Naive thymus-derived CD8-positive, alpha-beta T cell (primary cell): ENCODE results near the gene CPNE1. TPM values are rescaled to one million over a fixed set of nuclear protein-coding genes. Genes with fewer than 3 reads are reported as not detected.

Experiments
- ATAC-seq, 2 donors: fragments of 150-1000 bp; cut with Tn5 transposase in 1 of 2; sonication (Bioruptor Pico), chemical (Tn5 transposase) in 1 of 2; 1 replicate in 1 of 2; 2 replicates in 1 of 2; pipeline ENCODE4 v1.10.0; 2021; ENCODE audit warnings: mild to moderate bottlenecking in 2 of 2, moderate library complexity in 2 of 2
- POLR2A ChIA-PET: fragments of 350-600 bp; sonication (Branson Sonifier 250); formaldehyde crosslinking; loops from one replicate; lab custom pipeline; 2021; ENCODE audit warnings: antibody characterized with exemption; lab: Charles Lee
- DNase-seq, 10 donors: peaks; one replicate each; pipeline versions ENCODE4 v3.0.0 to v3.0.0-alpha.2; 2020 to 2022
- H3K27ac Mint-ChIP-seq, 10 donors: one replicate each; pipeline ENCODE4 v1.8.0; 2020 to 2022; ENCODE audit warnings: mild to moderate bottlenecking in 10 of 10, mixed read lengths in 10 of 10, moderate library complexity in 4 of 10, inconsistent platforms in 1 of 10
- H3K27me3 Mint-ChIP-seq, 5 donors: one replicate each; pipeline ENCODE4 v1.8.0; 2021 to 2022; ENCODE audit warnings: mixed read lengths in 5 of 5
- H3K36me3 Mint-ChIP-seq, 3 donors: one replicate each; pipeline ENCODE4 v1.8.0; 2020 to 2022; ENCODE audit warnings: mixed read lengths in 3 of 3, mild to moderate bottlenecking in 2 of 3, inconsistent platforms in 1 of 3
- H3K4me1 Mint-ChIP-seq, 4 donors: one replicate each; pipeline ENCODE4 v1.8.0; 2021 to 2022; ENCODE audit warnings: mixed read lengths in 4 of 4
- H3K4me3 Mint-ChIP-seq, 10 donors: one replicate each; pipeline ENCODE4 v1.8.0; 2020 to 2022; ENCODE audit warnings: mild to moderate bottlenecking in 10 of 10, mixed read lengths in 10 of 10, moderate library complexity in 6 of 10, inconsistent platforms in 1 of 10
- H3K9me3 Mint-ChIP-seq, 9 donors: one replicate each; pipeline ENCODE4 v1.8.0; 2020 to 2022; ENCODE audit warnings: mixed read lengths in 9 of 9, mild to moderate bottlenecking in 3 of 9, inconsistent platforms in 1 of 9, moderate library complexity in 1 of 9
- polyA plus RNA-seq, 3 donors: library from polyadenylated mRNA; unstranded; fragments of 300-500 nt; fragmentation: Illumina TruSeq; gene quantifications; one replicate each; pipeline ENCODE4 v1.2.3, GENCODE V29; 2021
- total RNA-seq, 8 experiments: library from RNA in 2 of 8; stranded (reverse) in 2 of 8; gene quantifications; one replicate each; pipeline ENCODE4 v1.2.3 and lab custom pipeline; 2021 to 2026

The CPNE1 gene
- total and polyA plus RNA-seq, 5 experiments from 2014 or later, result 329 to 454 (median 392) TPM

- Mint-ChIP-seq H3K27me3 (no peaks in the 10 kb centered on the region), H3K4me3 (no peak overlapping the region), H3K9me3 (no peaks in the 10 kb centered on the region), H3K36me3 (peaks cover 0 to 73% (median 12%) of the 10 kb centered on the region in 3 donors), H3K27ac (peak overlapping the region in 3 of 10 donors; percentile 17 to 39 (median 34)), H3K4me1 (peaks cover 9 to 34% (median 30%) of the 10 kb centered on the region in 4 donors)
- peak in 1 of 10 donors; percentile 5 for DNase-seq
- POLR2A ChIA-PET, result interaction anchor here (1.3 to 6.3 kb wide), 3 partner anchors 12 to 38 kb away, joined by 3 to 71 read pairs (median 3); partner anchors contain the start of gene RBM39
- no peak for ATAC-seq
Measured at GRCh38 chr20:35704514-35705261, 40.0 kb upstream of the CPNE1 start.

GRCh38 chr20:35702824-35703695, 38.4 kb upstream of the CPNE1 start:
- peak in 2 of 10 donors; percentile 11 to 17 for DNase-seq
- POLR2A ChIA-PET, result interaction anchor here (1.4 to 6.3 kb wide), 3 partner anchors 16 to 39 kb away, joined by 3 to 71 read pairs (median 3); partner anchors contain the start of gene RBM39
- Mint-ChIP-seq H3K27me3 (no peaks in the 10 kb centered on the region), H3K27ac (peak overlapping the region in 6 of 10 donors; percentile 23 to 77 (median 48)), H3K36me3 (peaks cover 0 to 58% (median 10%) of the 10 kb centered on the region in 3 donors), H3K9me3 (no peaks in the 10 kb centered on the region), H3K4me1 (peaks cover 13 to 33% (median 31%) of the 10 kb centered on the region in 4 donors), H3K4me3 (peak overlapping the region in 2 of 10 donors; percentile 12 to 37)
- no peak for ATAC-seq

- no peak for ATAC-seq
- peak in 2 of 10 donors; percentile 15 to 17 for DNase-seq
- no peaks in the 10 kb centered on the region for H3K27me3 Mint-ChIP-seq
- peak overlapping the region; percentile 43 to 98 (median 56) for H3K27ac Mint-ChIP-seq
- H3K9me3 Mint-ChIP-seq, result no peaks in the 10 kb centered on the region
- H3K36me3 Mint-ChIP-seq, result peaks cover 0 to 52% (median 11%) of the 10 kb centered on the region in 3 donors
- peaks cover 20 to 41% (median 39%) of the 10 kb centered on the region in 4 donors for H3K4me1 Mint-ChIP-seq
- peak overlapping the region in 5 of 10 donors; percentile 12 to 72 (median 34) for H3K4me3 Mint-ChIP-seq
- POLR2A ChIA-PET, result interaction anchor here (1.4 to 6.3 kb wide), 3 partner anchors 17 to 40 kb away, joined by 3 to 71 read pairs (median 20); partner anchors contain the start of genes CPNE1, RBM12 and RBM39
Measured at GRCh38 chr20:35702051-35702823, 37.5 kb upstream of the CPNE1 start.

- H3K4me1 Mint-ChIP-seq, result peaks cover 20 to 43% (median 41%) of the 10 kb centered on the region in 4 donors
- H3K27me3 Mint-ChIP-seq, result no peaks in the 10 kb centered on the region
- POLR2A ChIA-PET, result interaction anchor here (0.9 to 6.3 kb wide), 10 partner anchors 9 to 254 kb away, joined by 3 to 71 read pairs (median 7); partner anchors contain the start of genes CPNE1, PHF20, RBM12 and RBM39
- H3K9me3 Mint-ChIP-seq, result no peaks in the 10 kb centered on the region
- DNase-seq, result peak in 1 of 10 donors; percentile 12
- ATAC-seq, result no peak
- H3K36me3 Mint-ChIP-seq, result peaks cover 0 to 45% (median 6%) of the 10 kb centered on the region in 3 donors
- peak overlapping the region in 9 of 10 donors; percentile 22 to 97 (median 94) for H3K4me3 Mint-ChIP-seq
- peak overlapping the region in 9 of 10 donors; percentile 71 to 99 (median 95) for H3K27ac Mint-ChIP-seq
Measured at GRCh38 chr20:35700625-35701148, 36.0 kb upstream of the CPNE1 start.

GRCh38 chr20:35699957-35700624, 35.4 kb upstream of the CPNE1 start:
- H3K9me3 Mint-ChIP-seq, result no peaks in the 10 kb centered on the region
- ATAC-seq (no peak), DNase-seq (no peak)
- peaks cover 0 to 45% (median 9%) of the 10 kb centered on the region in 3 donors for H3K36me3 Mint-ChIP-seq
- no peaks in the 10 kb centered on the region for H3K27me3 Mint-ChIP-seq
- H3K4me1 Mint-ChIP-seq, result peaks cover 23 to 45% (median 42%) of the 10 kb centered on the region in 4 donors
- H3K4me3 Mint-ChIP-seq, result peak overlapping the region; percentile 85 to 97 (median 94)
- POLR2A ChIA-PET, result interaction anchor here (0.8 to 6.3 kb wide), 19 partner anchors 9 to 1219 kb away, joined by 3 to 71 read pairs (median 4); partner anchors contain the start of genes CEP250, CPNE1, PHF20 and RBM12
- peak overlapping the region; percentile 90 to 99 (median 96) for H3K27ac Mint-ChIP-seq

GRCh38 chr20:35699127-35699956, 34.6 kb upstream of the CPNE1 start, which contains the start of the genes NFS1 and ROMO1:
TSS of gene NFS1 (minus strand) at chr20:35699352. CDS start at chr20:35699288, 64 bp downstream.
TSS of gene ROMO1 (plus strand) at chr20:35699405. CDS start at chr20:35699633, 228 bp downstream.
- H3K4me1 Mint-ChIP-seq, result peaks cover 23 to 47% (median 38%) of the 10 kb centered on the region in 4 donors
- no peaks in the 10 kb centered on the region for H3K27me3 Mint-ChIP-seq
- H3K27ac Mint-ChIP-seq, result peak within 1 kb of the TSS; percentile 93 to 99 (median 97)
- ATAC-seq (peak; percentile 83 to 92), DNase-seq (peak; percentile 73 to 92 (median 86))
- peaks cover 0 to 42% (median 9%) of the 10 kb centered on the region in 3 donors for H3K36me3 Mint-ChIP-seq
- no peaks in the 10 kb centered on the region for H3K9me3 Mint-ChIP-seq
- POLR2A ChIA-PET, result interaction anchor here (0.6 to 6.3 kb wide), 23 partner anchors 10 to 1219 kb away, joined by 3 to 71 read pairs (median 4); partner anchors contain the start of genes CEP250, CPNE1, PHF20 and RBM12
- H3K4me3 Mint-ChIP-seq, result peak within 1 kb of the TSS; percentile 85 to 98 (median 94)

GRCh38 chr20:35698298-35699126, 33.8 kb upstream of the CPNE1 start:
- Mint-ChIP-seq H3K4me1 (peaks cover 23 to 47% (median 35%) of the 10 kb centered on the region in 4 donors), H3K36me3 (peaks cover 0 to 38% (median 9%) of the 10 kb centered on the region in 3 donors), H3K27ac (peak overlapping the region; percentile 92 to 99 (median 96)), H3K4me3 (peak overlapping the region; percentile 85 to 98 (median 94)), H3K9me3 (no peaks in the 10 kb centered on the region), H3K27me3 (no peaks in the 10 kb centered on the region)
- POLR2A ChIA-PET, result interaction anchor here (0.9 to 6.3 kb wide), 11 partner anchors 13 to 256 kb away, joined by 3 to 71 read pairs (median 4); partner anchors contain the start of genes CPNE1, RBM12, RBM39 and SCAND1
- no peak for DNase-seq
- peak; percentile 27 to 35 for ATAC-seq

GRCh38 chr20:35697696-35698297, 33.1 kb upstream of the CPNE1 start:
- peak overlapping the region; percentile 85 to 98 (median 94) for H3K4me3 Mint-ChIP-seq
- H3K27me3 Mint-ChIP-seq, result no peaks in the 10 kb centered on the region
- ATAC-seq, result no peak
- POLR2A ChIA-PET, result no interaction called here
- no peaks in the 10 kb centered on the region for H3K9me3 Mint-ChIP-seq
- DNase-seq, result peak in 1 of 10 donors; percentile 10
- H3K4me1 Mint-ChIP-seq, result peaks cover 24 to 47% (median 34%) of the 10 kb centered on the region in 4 donors
- H3K27ac Mint-ChIP-seq, result peak overlapping the region; percentile 92 to 99 (median 96)
- H3K36me3 Mint-ChIP-seq, result peaks cover 0 to 38% (median 11%) of the 10 kb centered on the region in 3 donors

GRCh38 chr20:35695978-35696377, 31.3 kb upstream of the CPNE1 start:
- H3K27ac Mint-ChIP-seq, result no peak overlapping the region
- peaks cover 25 to 44% (median 33%) of the 10 kb centered on the region in 4 donors for H3K4me1 Mint-ChIP-seq
- POLR2A ChIA-PET, result interaction anchor here (1.1 kb wide), 1 partner anchor 12 kb away, joined by 3 read pairs; no protein-coding TSS in a partner anchor
- no peaks in the 10 kb centered on the region for H3K27me3 Mint-ChIP-seq
- H3K4me3 Mint-ChIP-seq, result peak overlapping the region in 4 of 10 donors; percentile 26 to 47 (median 37)
- DNase-seq (peak in 1 of 10 donors; percentile 0), ATAC-seq (no peak)
- H3K36me3 Mint-ChIP-seq, result peaks cover 0 to 40% (median 11%) of the 10 kb centered on the region in 3 donors
- H3K9me3 Mint-ChIP-seq, result no peaks in the 10 kb centered on the region
